ENCODE measurements around the gene AAR2.

GRCh38 chr20:36213362-36213761 lies 22.9 kb upstream of the AAR2 start:
- TF ChIP-seq CTCF (IDR thresholded peaks at IDR 0.05) (no peak), POLR2A (IDR thresholded peaks at IDR 0.05) (no peak)
